Liver (tissue), 10 donors: ENCODE results near the gene ASPG. TPM values are rescaled to one million over a fixed set of nuclear protein-coding genes. Genes with fewer than 3 reads are reported as not detected.

Source experiments
- DNase-seq: peaks from one replicate; pipeline ENCODE4 v3.0.0-alpha.2; 2017; ENCODE audit warnings: low spot score
- H3K27ac ChIP-seq, 2 donors: one replicate each; pipeline ENCODE4 v1.7.0; 2013; ENCODE audit warnings: inconsistent platforms in 2 of 2, low read length in 2 of 2, control low read depth in 1 of 2, low read depth in 1 of 2, mild to moderate bottlenecking in 1 of 2
- H3K27me3 ChIP-seq, 4 donors: one replicate each; pipeline versions ENCODE4 v1.6.1 to v1.7.0; 2013; ENCODE audit warnings: low read length in 3 of 4, inconsistent platforms in 1 of 4, mild to moderate bottlenecking in 1 of 4, moderate library complexity in 1 of 4; ENCODE audit not compliant: control insufficient read depth in 4 of 4, insufficient read depth in 4 of 4
- H3K36me3 ChIP-seq, 4 donors: one replicate each; pipeline versions ENCODE4 v1.6.1 to v1.7.0; 2013; ENCODE audit warnings: low read length in 3 of 4, mild to moderate bottlenecking in 3 of 4, low read depth in 1 of 4, moderate library complexity in 1 of 4; ENCODE audit not compliant: control insufficient read depth in 4 of 4, insufficient read depth in 3 of 4
- H3K4me1 ChIP-seq, 4 donors: one replicate each; pipeline versions ENCODE4 v1.6.1 to v1.7.0; 2013; ENCODE audit warnings: low read length in 3 of 4, mild to moderate bottlenecking in 3 of 4, moderate library complexity in 1 of 4; ENCODE audit not compliant: control insufficient read depth in 4 of 4, insufficient read depth in 4 of 4
- H3K4me3 ChIP-seq, 3 donors: one replicate each; pipeline versions ENCODE4 v1.6.1 to v1.7.0; 2013; ENCODE audit warnings: low read length in 3 of 3, control low read depth in 1 of 3, low read depth in 1 of 3, mild to moderate bottlenecking in 1 of 3
- H3K9ac ChIP-seq, 2 donors: one replicate each; pipeline ENCODE4 v1.7.0; 2013; ENCODE audit warnings: low read length in 2 of 2, mild to moderate bottlenecking in 2 of 2, moderate library complexity in 2 of 2, control low read depth in 1 of 2, low read depth in 1 of 2
- H3K9me3 ChIP-seq, 4 donors: one replicate each; pipeline versions ENCODE4 v1.6.1 to v1.7.0; 2013; ENCODE audit warnings: low read length in 3 of 4; ENCODE audit not compliant: control insufficient read depth in 4 of 4
- EGR1 ChIP-seq, 2 donors: IDR thresholded peaks; 2 replicates each; pipeline ENCODE4 v1.6.1; 2016 to 2018; ENCODE audit warnings: antibody characterized with exemption in 2 of 2, low read depth in 2 of 2
- FOXA1 ChIP-seq: IDR thresholded peaks from 2 replicates; pipeline ENCODE4 v1.6.1; 2016; ENCODE audit warnings: antibody characterized with exemption
- FOXA2 ChIP-seq: IDR thresholded peaks from 2 replicates; pipeline ENCODE4 v1.6.1; 2016; ENCODE audit warnings: antibody characterized with exemption
- GABPA ChIP-seq, 2 donors: IDR thresholded peaks in 1 of 2; conservative IDR thresholded peaks in 1 of 2; 2 replicates each; pipeline ENCODE4 v1.6.1; 2016; ENCODE audit warnings: antibody characterized with exemption in 2 of 2, mild to moderate bottlenecking in 1 of 2, moderate library complexity in 1 of 2
- HNF4A ChIP-seq, 2 donors: conservative IDR thresholded peaks; 2 replicates each; pipeline ENCODE4 v1.6.1; 2016; ENCODE audit warnings: antibody characterized with exemption in 2 of 2, mild to moderate bottlenecking in 2 of 2
- HNF4G ChIP-seq: IDR thresholded peaks from 2 replicates; pipeline ENCODE4 v1.6.1; 2016; ENCODE audit warnings: antibody characterized with exemption
- JUND ChIP-seq, 2 donors: IDR thresholded peaks; 2 replicates each; pipeline ENCODE4 v1.6.1; 2016; ENCODE audit warnings: antibody characterized with exemption in 2 of 2
- NR2F2 ChIP-seq: IDR thresholded peaks from 2 replicates; pipeline ENCODE4 v1.6.1; 2016; ENCODE audit warnings: antibody characterized with exemption
- RAD21 ChIP-seq, 2 donors: IDR thresholded peaks; 2 replicates each; pipeline ENCODE4 v1.6.1; 2016; ENCODE audit warnings: antibody characterized with exemption in 2 of 2, mild to moderate bottlenecking in 2 of 2
- RXRA ChIP-seq, 2 donors: IDR thresholded peaks; 2 replicates each; pipeline ENCODE4 v1.6.1; 2017 to 2018; ENCODE audit warnings: antibody characterized with exemption in 2 of 2, mild to moderate bottlenecking in 1 of 2
- SP1 ChIP-seq: IDR thresholded peaks from 2 replicates; pipeline ENCODE4 v1.6.1; 2018; ENCODE audit warnings: antibody characterized with exemption, mild to moderate bottlenecking
- TAF1 ChIP-seq: conservative IDR thresholded peaks from 2 replicates; pipeline ENCODE4 v1.6.1; 2016; ENCODE audit warnings: antibody characterized with exemption, mild to moderate bottlenecking
- YY1 ChIP-seq: IDR thresholded peaks from 2 replicates; pipeline ENCODE4 v1.6.1; 2016; ENCODE audit warnings: antibody characterized with exemption, mild to moderate bottlenecking
- WGBS: extraction: QIAGEN DNeasy Blood & Tissue Kit; methylation state at CpG from one replicate; pipeline ENCODE4 v1.1.7; 2013; 5-methylcytosine and 5-hydroxymethylcytosine counted together
- polyA plus RNA-seq, 2 donors: library from polyadenylated mRNA; stranded (reverse) in 1 of 2; unstranded in 1 of 2; fragments of 200-250 nt in 1 of 2; fragments of >200 nt in 1 of 2; fragmentation: Nextera tagmentation in 1 of 2; extraction: Ambion mirVana in 1 of 2; gene quantifications; one replicate each; pipeline versions ENCODE4 v1.2.1 to v1.2.3, GENCODE V29; 2013 to 2015
- small RNA-seq: library from RNA; depleted of rRNA; stranded (forward); fragments of <200 nt; gene quantifications from one replicate; pipeline ENCODE3, GENCODE V24; 2014
- total RNA-seq, 2 donors: library from RNA; depleted of rRNA; stranded (reverse); fragments of >200 nt; gene quantifications; one replicate each; pipeline ENCODE4 v1.2.3, GENCODE V29; 2014
- TF ChIP-seq, protein P1 (sequence below): IDR thresholded peaks from 2 replicates; pipeline ENCODE4 v1.6.1; 2016; ENCODE audit warnings: antibody characterized with exemption
- TF ChIP-seq, protein P2 (sequence below): IDR thresholded peaks from 2 replicates; pipeline ENCODE4 v1.6.1; 2016; ENCODE audit warnings: antibody characterized with exemption, mild to moderate bottlenecking
- TF ChIP-seq, protein P3 (sequence below): IDR thresholded peaks from 2 replicates; pipeline ENCODE4 v1.6.1; 2016; ENCODE audit warnings: antibody characterized with exemption
- TF ChIP-seq, protein P4 (sequence below): IDR thresholded peaks from 2 replicates; pipeline ENCODE4 v1.6.1; 2016; ENCODE audit warnings: antibody characterized with exemption
- TF ChIP-seq, protein P5 (sequence below): fragments of 150-350 bp; IDR thresholded peaks from 2 replicates; pipeline ENCODE4 v1.5.1; 2017; ENCODE audit warnings: improper control_type of control experiment, low read depth, low read length; ENCODE audit not compliant: missing input control
- donor health status: healthy.
- donor health status: healthy.
- donor health status: healthy.
- donor health status: healthy.
- donor health status: healthy.

Gene ASPG
- total and polyA plus RNA-seq, 4 donors, result 42.4 to 158 (median 110) TPM

DNA sequence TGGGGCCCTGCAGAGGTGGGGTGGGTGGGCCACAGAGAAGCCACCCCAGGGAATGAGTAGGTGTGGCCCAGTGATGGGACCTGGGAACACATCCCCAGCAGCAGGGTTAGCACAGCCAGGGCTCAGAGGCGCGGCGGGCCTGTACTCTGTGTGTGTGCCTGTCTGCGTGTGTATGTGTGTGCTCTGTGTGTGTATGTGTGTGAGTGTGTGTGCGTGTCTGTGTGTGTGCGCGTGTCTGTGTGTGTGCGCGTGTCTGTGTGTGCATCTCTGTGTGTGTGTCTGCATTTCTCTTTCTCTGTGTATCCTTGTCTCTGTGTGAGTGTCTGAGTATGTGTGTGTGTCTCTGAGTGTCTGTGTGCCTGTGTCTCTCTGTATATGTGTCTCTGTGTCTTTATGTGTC lies 79.0 kb downstream of the ASPG start:
- Histone ChIP-seq H3K4me1 (no peaks in the 10 kb centered on the region), H3K27me3 (no peaks in the 10 kb centered on the region), H3K27ac (no peak overlapping the region), H3K9me3 (no peaks in the 10 kb centered on the region), H3K36me3 (no peaks in the 10 kb centered on the region), H3K9ac (no peak overlapping the region), H3K4me3 (no peak overlapping the region)
- DNase-seq, result no peak
- WGBS, result 80% methylated on average over 9 of the region's 9 CpGs
- TF ChIP-seq RAD21 (IDR thresholded peaks at IDR 0.05), result no peak
- TF ChIP-seq, protein P1, sequence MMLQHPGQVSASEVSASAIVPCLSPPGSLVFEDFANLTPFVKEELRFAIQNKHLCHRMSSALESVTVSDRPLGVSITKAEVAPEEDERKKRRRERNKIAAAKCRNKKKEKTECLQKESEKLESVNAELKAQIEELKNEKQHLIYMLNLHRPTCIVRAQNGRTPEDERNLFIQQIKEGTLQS, result no peak
- no peak for TF ChIP-seq RXRA (IDR thresholded peaks at IDR 0.05)
- no peak for TF ChIP-seq NR2F2
- TF ChIP-seq SP1, result no peak
- TF ChIP-seq, protein P2, sequence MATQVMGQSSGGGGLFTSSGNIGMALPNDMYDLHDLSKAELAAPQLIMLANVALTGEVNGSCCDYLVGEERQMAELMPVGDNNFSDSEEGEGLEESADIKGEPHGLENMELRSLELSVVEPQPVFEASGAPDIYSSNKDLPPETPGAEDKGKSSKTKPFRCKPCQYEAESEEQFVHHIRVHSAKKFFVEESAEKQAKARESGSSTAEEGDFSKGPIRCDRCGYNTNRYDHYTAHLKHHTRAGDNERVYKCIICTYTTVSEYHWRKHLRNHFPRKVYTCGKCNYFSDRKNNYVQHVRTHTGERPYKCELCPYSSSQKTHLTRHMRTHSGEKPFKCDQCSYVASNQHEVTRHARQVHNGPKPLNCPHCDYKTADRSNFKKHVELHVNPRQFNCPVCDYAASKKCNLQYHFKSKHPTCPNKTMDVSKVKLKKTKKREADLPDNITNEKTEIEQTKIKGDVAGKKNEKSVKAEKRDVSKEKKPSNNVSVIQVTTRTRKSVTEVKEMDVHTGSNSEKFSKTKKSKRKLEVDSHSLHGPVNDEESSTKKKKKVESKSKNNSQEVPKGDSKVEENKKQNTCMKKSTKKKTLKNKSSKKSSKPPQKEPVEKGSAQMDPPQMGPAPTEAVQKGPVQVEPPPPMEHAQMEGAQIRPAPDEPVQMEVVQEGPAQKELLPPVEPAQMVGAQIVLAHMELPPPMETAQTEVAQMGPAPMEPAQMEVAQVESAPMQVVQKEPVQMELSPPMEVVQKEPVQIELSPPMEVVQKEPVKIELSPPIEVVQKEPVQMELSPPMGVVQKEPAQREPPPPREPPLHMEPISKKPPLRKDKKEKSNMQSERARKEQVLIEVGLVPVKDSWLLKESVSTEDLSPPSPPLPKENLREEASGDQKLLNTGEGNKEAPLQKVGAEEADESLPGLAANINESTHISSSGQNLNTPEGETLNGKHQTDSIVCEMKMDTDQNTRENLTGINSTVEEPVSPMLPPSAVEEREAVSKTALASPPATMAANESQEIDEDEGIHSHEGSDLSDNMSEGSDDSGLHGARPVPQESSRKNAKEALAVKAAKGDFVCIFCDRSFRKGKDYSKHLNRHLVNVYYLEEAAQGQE, result no peak
- TF ChIP-seq GABPA (IDR thresholded peaks at IDR 0.05 in 1 of 2, conservative IDR thresholded peaks at IDR 0.05 in 1 of 2), result no peak
- TF ChIP-seq HNF4G, result no peak
- no peak for TF ChIP-seq TAF1
- no peak for TF ChIP-seq YY1
- TF ChIP-seq, protein P3, sequence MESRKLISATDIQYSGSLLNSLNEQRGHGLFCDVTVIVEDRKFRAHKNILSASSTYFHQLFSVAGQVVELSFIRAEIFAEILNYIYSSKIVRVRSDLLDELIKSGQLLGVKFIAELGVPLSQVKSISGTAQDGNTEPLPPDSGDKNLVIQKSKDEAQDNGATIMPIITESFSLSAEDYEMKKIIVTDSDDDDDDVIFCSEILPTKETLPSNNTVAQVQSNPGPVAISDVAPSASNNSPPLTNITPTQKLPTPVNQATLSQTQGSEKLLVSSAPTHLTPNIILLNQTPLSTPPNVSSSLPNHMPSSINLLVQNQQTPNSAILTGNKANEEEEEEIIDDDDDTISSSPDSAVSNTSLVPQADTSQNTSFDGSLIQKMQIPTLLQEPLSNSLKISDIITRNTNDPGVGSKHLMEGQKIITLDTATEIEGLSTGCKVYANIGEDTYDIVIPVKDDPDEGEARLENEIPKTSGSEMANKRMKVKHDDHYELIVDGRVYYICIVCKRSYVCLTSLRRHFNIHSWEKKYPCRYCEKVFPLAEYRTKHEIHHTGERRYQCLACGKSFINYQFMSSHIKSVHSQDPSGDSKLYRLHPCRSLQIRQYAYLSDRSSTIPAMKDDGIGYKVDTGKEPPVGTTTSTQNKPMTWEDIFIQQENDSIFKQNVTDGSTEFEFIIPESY, result no peak
- TF ChIP-seq, protein P4, sequence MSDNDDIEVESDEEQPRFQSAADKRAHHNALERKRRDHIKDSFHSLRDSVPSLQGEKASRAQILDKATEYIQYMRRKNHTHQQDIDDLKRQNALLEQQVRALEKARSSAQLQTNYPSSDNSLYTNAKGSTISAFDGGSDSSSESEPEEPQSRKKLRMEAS, result no peak
- TF ChIP-seq HNF4A (conservative IDR thresholded peaks at IDR 0.05), result no peak
- TF ChIP-seq, protein P5, sequence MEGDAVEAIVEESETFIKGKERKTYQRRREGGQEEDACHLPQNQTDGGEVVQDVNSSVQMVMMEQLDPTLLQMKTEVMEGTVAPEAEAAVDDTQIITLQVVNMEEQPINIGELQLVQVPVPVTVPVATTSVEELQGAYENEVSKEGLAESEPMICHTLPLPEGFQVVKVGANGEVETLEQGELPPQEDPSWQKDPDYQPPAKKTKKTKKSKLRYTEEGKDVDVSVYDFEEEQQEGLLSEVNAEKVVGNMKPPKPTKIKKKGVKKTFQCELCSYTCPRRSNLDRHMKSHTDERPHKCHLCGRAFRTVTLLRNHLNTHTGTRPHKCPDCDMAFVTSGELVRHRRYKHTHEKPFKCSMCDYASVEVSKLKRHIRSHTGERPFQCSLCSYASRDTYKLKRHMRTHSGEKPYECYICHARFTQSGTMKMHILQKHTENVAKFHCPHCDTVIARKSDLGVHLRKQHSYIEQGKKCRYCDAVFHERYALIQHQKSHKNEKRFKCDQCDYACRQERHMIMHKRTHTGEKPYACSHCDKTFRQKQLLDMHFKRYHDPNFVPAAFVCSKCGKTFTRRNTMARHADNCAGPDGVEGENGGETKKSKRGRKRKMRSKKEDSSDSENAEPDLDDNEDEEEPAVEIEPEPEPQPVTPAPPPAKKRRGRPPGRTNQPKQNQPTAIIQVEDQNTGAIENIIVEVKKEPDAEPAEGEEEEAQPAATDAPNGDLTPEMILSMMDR, result no peak
- TF ChIP-seq EGR1 (IDR thresholded peaks at IDR 0.05; ENCODE audit: low read depth in 2 of 2), result no peak
- no peak for TF ChIP-seq FOXA2
- no peak for TF ChIP-seq FOXA1
- no peak for TF ChIP-seq JUND (IDR thresholded peaks at IDR 0.05)

Small RNA genes within 50 kb of the gene (small RNA-seq; reads per million reads assigned to genes)
- 6.6 reads per million, percentile 93 among the genes with 10 or more reads in this experiment for gene MIR203A

Other genes starting within 250 kb of the ASPG start
- gene PPP1R13B, start 238.1 kb upstream of the ASPG start, total RNA-seq, result 10 to 100 TPM in 1 of 2 donors, 1 to 10 TPM in 1; 3.2 to 15.1 TPM
- 1 to 10 TPM; 4.1 to 6.1 TPM for gene PPP1R13B, start 238.1 kb upstream of the ASPG start, polyA plus RNA-seq
- gene TDRD9, start 157.2 kb upstream of the ASPG start, total RNA-seq, result 1 to 10 TPM in 1 of 2 donors, under 1 TPM in 1; 0.56 to 1.0 TPM
- under 1 TPM; 0.12 to 0.36 TPM for gene TDRD9, start 157.2 kb upstream of the ASPG start, polyA plus RNA-seq
- under 1 TPM; 0.09 to 0.17 TPM for gene RD3L, start 143.2 kb upstream of the ASPG start, total RNA-seq
- under 1 TPM; 0.21 to 0.64 TPM for gene RD3L, start 143.2 kb upstream of the ASPG start, polyA plus RNA-seq
- gene KIF26A, start 52.9 kb downstream of the ASPG start, total RNA-seq, result 10 to 100 TPM in 1 of 2 donors, 1 to 10 TPM in 1; 1.8 to 10.2 TPM
- under 1 TPM; 0.07 to 0.84 TPM for gene KIF26A, start 52.9 kb downstream of the ASPG start, polyA plus RNA-seq